GM18502 (cell line): ENCODE data around the gene CARD10.
"Not testable (repeated sequence)": the region's sequence is repeated elsewhere in the genome, so short reads cannot be mapped to it uniquely, and the experiment has no call there.

Experiments used
- ATAC-seq: cut with Tn5 transposase; IDR thresholded peaks from one replicate; pipeline ENCODE4 v1.9.1; 2021; ENCODE audit warnings: mild to moderate bottlenecking; ENCODE audit not compliant: unreplicated experiment, poor library complexity

Gene CARD10

GRCh38 chr22:37473437-37473946 lies 45.7 kb downstream of the CARD10 start:
- ATAC-seq = no peak

- no peak for ATAC-seq
These were observed 46.7 kb downstream of the CARD10 start for GRCh38 chr22:37472418-37473006.

GRCh38 chr22:37471727-37472417 lies 47.3 kb downstream of the CARD10 start:
- ATAC-seq = no peak

GRCh38 chr22:37470087-37470445 lies 49.1 kb downstream of the CARD10 start:
- no peak for ATAC-seq

- no peak for ATAC-seq
These were observed 49.7 kb downstream of the CARD10 start for GRCh38 chr22:37469416-37470086.

GRCh38 chr22:37468201-37468695 lies 51.0 kb downstream of the CARD10 start:
- ATAC-seq = not testable (repeated sequence)

- ATAC-seq = no peak
These were observed 51.7 kb downstream of the CARD10 start for GRCh38 chr22:37467391-37467955.

GRCh38 chr22:37464181-37464580 lies 55.0 kb downstream of the CARD10 start:
- no peak for ATAC-seq

- no peak for ATAC-seq
These were observed 56.2 kb downstream of the CARD10 start for GRCh38 chr22:37462983-37463382.

- no peak for ATAC-seq
These were observed 56.8 kb downstream of the CARD10 start for GRCh38 chr22:37462436-37462835.

GRCh38 chr22:37461961-37462360 lies 57.3 kb downstream of the CARD10 start:
- ATAC-seq = no peak

- no peak for ATAC-seq
These were observed 58.5 kb downstream of the CARD10 start for GRCh38 chr22:37460684-37461083.

- ATAC-seq = no peak
These were observed 60.0 kb downstream of the CARD10 start for GRCh38 chr22:37459206-37459605.

GRCh38 chr22:37457093-37457893 lies 61.9 kb downstream of the CARD10 start:
- ATAC-seq = no peak

GRCh38 chr22:37456346-37456745 lies 62.9 kb downstream of the CARD10 start:
- no peak for ATAC-seq

- no peak for ATAC-seq
These were observed 63.3 kb downstream of the CARD10 start for GRCh38 chr22:37455896-37456295.

- ATAC-seq = no peak
These were observed 64.1 kb downstream of the CARD10 start for GRCh38 chr22:37454857-37455686.

- ATAC-seq = no peak
These were observed 65.5 kb downstream of the CARD10 start for GRCh38 chr22:37453696-37454095.

GRCh38 chr22:37451218-37451617 lies 68.0 kb downstream of the CARD10 start:
- no peak for ATAC-seq
